ENCODE data around the gene NDUFB7.
"Not testable (repeated sequence)": the region's sequence is repeated elsewhere in the genome, so short reads cannot be mapped to it uniquely, and the experiment has no call there.

The NDUFB7 gene

DNA sequence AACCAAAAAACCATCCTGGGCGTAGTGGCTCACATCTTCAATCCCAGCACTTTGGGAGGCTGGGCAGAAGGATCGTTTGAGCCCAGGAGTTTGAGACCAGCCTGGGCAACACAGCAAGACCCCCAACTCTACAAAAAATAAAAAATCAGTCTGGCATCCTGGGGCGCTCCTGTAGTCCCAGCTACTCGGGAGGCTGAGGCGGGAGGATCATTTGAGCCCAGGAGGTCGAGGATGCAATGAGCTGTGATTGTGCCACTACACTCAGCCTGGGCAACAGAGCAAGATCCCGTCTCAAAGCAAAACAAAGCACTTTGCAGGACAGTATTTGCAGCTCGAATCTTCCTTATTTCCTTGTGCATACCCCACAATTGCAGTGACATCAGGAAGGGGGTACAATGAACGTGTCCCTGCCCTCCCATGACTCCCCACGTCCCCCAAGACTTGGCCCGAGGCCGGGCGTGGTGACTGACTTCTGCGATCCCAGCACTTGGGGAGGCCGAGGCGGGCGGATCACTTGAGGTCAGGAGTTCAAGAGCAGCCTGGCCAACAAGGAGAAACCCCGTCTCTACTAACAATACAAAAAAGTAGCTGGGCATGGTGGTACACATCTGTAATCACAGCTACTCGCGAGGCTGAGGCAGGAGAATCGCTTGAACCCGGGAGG, 870 bp downstream of the NDUFB7 start:
- DNase-seq = no peak

- no peak for DNase-seq
Measured at GRCh38 chr19:14567079-14567478, 4.8 kb downstream of the NDUFB7 start.

- no peak for DNase-seq
Measured at GRCh38 chr19:14566712-14567077, 5.2 kb downstream of the NDUFB7 start.

DNA sequence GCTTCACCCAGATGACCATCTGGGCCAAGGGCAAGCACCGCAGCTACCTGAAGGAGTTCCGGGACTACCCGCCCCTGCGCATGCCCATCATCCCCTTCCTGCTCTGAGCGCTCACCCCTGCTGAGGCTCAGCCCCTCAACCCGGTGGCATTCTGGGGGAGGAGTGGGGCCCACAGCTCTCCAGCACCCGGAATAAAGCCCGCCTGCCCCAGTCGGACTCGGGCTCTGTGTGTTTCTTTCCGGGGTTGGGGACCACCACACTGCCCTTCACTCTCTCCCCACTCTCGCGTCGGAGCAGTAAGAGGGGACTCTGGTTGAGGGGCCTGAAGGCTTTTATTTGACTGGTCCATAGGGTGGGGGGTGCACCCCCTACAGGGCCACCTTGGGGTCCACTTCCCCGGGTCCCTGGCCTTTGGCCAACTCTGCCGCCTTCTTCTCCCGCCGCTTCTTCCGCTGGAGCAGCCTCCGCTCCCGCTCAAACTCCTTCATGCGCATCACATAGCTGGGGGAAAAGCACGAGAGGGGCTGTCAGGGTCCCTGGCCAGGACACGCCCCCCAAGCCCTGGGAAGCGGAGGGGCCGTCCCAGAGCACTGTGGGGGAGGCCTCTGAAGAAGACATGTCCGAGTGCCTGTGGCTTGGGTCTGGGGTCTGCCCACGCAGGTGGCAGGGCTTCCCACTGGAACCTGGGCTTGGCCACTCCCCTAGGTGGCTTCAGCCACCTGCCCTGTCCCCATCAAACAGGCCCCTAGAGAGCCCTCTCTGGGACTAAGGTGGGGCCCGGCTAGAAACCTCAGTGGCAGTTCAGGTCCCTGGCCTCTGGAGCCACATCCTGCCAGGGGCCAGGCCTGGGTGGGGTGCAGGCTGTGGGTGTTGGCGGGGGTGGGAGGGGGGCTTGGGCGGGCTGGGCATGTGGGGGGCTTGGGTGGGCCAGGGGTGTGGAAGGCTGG, 5.8 kb downstream of the NDUFB7 start:
- DNase-seq = no peak

DNA sequence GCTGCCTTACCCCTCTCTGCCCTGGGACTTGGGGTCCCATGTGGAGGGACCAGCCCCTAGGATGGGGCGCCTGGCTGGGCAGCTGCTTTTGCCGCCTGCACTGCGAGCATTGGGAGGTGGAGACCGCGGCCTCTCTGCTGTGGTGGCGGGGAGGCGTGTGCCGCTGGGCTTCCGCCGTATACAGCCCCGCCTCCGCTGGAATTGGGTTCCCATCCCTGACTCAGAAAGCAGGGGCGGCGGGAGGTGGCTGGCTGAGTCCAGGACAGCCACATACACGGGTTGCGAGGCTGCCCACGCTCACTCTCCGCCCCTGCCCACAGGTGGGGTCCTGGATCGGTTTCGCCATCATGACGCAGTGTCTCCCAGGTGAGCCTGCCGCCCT, 6.6 kb downstream of the NDUFB7 start:
- DNase-seq = no peak

DNA sequence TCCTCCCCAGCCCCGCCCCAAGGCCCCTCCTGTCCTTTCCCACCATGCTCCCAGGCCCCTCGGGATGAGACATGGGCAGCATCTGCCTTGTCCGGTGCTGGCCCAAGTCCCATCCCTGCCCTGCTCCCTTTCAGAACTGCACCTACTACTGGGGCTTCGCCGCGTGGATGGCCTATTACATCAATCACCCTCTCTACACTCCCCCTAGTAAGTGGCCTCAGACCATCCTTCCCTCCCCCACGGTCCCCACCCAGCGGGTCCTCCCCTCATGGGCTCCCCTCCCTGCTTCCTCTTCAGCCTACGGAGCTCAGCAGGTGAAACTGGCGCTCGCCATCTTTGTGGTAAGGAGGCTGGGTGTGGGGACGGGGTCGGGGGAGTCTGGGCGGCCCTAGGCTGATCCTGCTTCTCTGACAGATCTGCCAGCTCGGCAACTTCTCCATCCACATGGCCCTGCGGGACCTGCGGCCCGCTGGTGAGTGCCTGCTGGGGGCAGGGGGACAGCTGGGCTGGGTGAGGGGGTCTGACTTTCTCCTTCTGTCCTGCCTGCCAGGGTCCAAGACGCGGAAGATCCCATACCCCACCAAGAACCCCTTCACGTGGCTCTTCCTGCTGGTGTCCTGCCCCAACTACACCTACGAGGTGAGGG, 7.1 kb downstream of the NDUFB7 start:
- not testable (repeated sequence) for DNase-seq

DNA sequence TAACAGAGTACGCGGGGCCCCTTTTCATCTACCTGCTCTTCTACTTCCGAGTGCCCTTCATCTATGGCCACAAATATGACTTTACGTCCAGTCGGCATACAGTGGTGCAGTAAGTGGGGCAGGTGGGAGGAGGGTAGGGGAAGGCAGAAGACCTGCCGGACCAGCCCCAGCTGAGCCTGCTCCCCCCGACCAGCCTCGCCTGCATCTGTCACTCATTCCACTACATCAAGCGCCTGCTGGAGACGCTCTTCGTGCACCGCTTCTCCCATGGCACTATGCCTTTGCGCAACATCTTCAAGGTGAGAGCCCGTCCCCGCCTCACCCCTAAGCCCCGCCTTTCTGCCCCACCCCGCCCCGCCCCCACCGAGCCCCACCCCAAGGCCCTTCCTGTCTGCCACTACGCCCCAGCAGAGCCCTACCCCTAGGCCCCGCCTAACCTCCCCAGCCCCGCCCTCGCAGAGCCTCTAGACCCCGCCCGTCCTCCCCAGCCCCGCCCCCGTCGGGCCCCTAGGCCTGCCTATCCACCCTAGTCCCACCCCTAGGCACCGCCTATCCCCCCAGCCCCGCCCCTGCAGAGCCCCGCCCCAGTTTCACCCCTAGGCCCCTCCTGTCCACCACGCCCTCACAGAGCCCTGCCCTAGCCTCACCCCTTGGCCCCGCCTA, 7.7 kb downstream of the NDUFB7 start:
- DNase-seq = peak in 1 of 2 experiments; percentile 21

- DNase-seq = no peak
Measured at GRCh38 chr19:14563590-14563926, 8.3 kb downstream of the NDUFB7 start.

- no peak for DNase-seq
Measured at GRCh38 chr19:14562660-14563589, 8.9 kb downstream of the NDUFB7 start.

DNA sequence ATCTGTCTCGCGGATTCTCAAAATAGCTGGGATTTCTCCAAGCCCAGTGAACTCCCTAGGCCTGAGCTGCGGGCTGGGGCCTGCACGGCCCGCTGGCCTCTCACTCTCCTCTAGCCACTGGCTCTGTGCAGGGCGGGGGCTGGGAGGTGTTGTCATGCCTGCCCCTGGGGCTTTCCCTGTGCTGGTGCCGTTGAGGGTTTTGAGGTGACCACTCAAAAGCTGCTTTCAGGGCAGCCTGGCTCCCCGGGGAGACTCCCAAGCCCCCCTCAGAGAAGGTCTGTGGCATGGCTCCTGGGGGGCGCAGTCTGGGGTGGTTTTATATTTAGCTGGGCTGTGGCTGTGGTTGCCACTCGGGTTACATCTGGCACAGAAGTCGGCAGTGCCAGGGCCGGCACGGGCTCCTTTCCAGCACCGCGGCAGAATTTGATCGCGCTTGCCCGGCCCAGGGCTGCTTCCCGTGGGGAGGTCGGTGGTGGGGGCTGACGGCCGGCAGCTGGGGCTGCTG, 10.0 kb downstream of the NDUFB7 start:
- DNase-seq = no peak

DNA sequence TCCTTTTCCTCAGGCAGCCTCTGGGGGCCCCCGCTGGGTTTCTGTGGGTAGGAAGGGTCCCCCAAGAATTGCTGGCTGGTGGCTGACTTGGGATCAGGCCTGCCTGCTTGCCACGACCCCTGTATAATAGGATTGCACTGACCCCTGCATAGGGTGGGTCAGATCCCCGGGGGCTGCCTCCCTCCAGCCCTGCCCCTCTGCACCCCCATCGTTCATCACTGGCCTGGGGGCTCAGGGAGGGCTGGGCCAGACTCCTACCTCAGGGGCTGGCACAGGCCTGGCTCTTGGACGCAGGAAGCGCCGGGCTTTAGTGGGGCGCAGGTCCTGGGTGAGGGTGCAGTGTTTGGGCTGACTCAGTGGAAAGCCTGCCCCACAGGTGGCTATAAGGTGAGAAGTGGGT, 10.6 kb downstream of the NDUFB7 start:
- no peak for DNase-seq

DNA sequence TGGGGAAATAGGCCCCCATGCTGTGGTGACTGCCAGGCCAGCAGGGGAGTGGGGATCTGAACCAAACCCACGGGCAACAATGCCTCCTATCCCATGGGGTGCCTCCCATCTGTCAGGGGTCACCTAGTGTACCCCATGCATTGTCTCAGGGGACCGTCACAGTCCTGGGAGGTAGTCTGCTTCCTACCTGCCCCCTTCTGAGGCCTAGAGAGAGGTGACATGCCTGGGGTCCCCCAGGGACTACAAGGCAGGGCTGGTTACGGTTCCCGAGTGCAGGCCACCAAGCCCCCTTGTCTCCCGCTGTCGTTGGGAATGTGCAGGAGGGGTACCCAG, 11.1 kb downstream of the NDUFB7 start:
- DNase-seq = no peak

DNA sequence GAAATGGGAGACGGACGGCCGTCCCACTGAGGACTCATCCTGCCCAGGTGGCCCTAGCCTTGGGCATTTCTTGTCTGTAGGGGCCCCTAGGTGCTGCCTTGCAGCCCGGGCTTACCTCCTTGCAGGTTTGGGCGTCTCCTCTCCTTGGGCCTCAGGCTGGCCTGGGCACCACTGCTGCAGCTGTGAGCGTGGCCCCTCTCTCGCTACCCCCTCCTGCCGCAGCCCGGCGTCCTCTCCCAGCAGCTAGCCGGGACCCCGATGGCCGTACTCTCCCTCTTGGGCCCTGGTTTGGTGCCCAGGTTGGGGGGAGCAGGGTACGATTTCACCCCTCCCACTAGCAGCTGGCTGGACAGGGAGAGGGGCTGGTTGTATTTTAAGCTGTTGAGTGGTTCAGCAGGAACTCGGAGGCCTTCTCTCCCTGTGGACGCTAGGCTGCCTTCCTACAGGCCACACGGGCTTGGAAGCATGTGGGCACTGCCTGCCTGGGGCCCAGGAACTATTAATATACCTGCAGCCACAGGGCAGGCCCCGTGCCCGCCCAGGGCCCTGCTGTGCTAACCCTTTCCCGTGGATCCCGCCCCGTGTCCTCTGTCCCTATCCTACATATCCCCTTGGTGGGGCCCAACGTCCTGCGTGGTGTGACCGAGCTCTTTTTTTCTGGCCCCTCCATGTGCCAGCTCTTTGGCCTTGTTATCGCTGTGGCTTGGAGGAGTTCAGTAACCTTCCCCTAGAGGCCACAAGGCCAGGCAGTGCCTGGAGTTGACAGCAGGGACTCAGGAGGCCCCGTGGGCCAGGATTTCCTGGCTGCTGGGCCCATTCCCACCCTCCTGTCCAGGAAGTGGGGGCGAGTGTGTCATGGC, 11.7 kb downstream of the NDUFB7 start:
- no peak for DNase-seq

GRCh38 chr19:14558370-14559066, 13.3 kb downstream of the NDUFB7 start:
- no peak for DNase-seq

DNA sequence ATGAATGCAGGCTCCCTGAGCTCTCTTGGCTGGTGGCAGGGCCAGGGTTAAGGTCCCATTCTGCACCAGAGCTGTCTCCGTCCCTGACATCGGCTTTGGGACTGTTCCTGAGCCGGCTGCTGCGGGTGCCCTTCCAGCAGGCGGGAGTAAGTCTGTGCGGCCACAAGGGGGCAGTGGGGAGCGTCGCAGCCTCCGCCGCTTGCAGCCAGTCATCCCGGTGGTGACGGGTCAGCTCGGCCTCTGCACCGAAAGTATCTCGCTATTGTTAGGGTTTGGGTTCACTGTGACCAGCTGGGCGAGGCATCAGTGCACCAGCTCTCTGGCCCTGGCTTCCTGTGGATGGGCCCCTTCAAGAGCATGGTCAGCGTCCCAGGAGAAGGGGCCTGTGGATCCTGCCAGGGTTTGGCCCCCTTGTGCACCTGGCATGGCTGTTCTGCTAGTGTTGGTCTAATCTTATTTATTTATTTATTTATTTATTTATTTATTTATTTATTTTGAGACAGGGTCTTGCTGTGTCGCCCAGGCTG, 15.1 kb downstream of the NDUFB7 start:
- DNase-seq = peak in 1 of 2 experiments; percentile 71

GRCh38 chr19:14555918-14556661, 15.8 kb downstream of the NDUFB7 start:
- no peak for DNase-seq

DNA sequence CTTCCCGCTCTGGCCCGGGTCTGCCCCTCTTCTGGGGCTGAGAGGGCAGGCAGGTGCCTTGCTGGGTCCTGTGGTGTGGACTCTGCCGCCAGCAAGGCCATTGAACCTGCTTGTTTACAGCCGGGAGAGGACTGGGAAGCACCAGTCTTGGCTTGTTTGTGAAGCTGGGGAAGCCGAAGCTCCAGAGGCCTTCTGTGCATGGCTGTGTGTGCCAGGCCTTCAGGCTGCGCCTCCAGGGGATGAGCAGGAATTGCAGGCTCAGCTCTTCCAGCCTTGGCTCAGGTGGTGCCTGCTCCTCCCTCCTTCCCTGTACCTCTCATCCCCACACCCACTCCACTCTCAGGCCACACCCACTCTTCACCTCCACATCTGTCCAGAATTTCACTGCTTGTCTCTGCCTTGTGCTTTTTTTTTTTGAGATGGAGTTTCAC, 17.5 kb downstream of the NDUFB7 start:
- DNase-seq = no peak

- no peak for DNase-seq
Measured at GRCh38 chr19:14553939-14554243, 18.0 kb downstream of the NDUFB7 start.
